HT-29 (cell line): Measurements from ENCODE around the gene MYL7. TPM values are rescaled to one million over a fixed set of nuclear protein-coding genes. Genes with fewer than 3 reads are reported as not detected.
"Not testable (repeated sequence)": the region's sequence is repeated elsewhere in the genome, so short reads cannot be mapped to it uniquely, and the experiment has no call there.

ENCODE experiments used
- DNase-seq: peaks from one replicate; pipeline ENCODE4 v3.0.0-alpha.2; 2015; ENCODE audit warnings: low spot score
- total RNA-seq: library from RNA; depleted of rRNA; stranded (reverse); fragments of >200 nt; shearing (Covaris generic); gene quantifications from 2 replicates; pipeline ENCODE4 v1.2.3, GENCODE V29; 2014

MYL7 gene
- total RNA-seq, 1 experiment from 2014 or later = not detected

- no peak for DNase-seq
Observed at GRCh38 chr7:44172352-44172751, 31.2 kb upstream of the MYL7 start.

GRCh38 chr7:44171901-44172300 is 30.8 kb upstream of the MYL7 start:
- DNase-seq = not testable (repeated sequence)

GRCh38 chr7:44167920-44168319 is 26.8 kb upstream of the MYL7 start:
- DNase-seq = no peak

- DNase-seq = no peak
Observed at GRCh38 chr7:44163591-44163990, 22.5 kb upstream of the MYL7 start.

GRCh38 chr7:44162785-44163395 is 21.8 kb upstream of the MYL7 start:
- no peak for DNase-seq

- DNase-seq = no peak
Observed at GRCh38 chr7:44162179-44162578, 21.0 kb upstream of the MYL7 start.

- no peak for DNase-seq
Observed at GRCh38 chr7:44161371-44161770, 20.2 kb upstream of the MYL7 start.

- no peak for DNase-seq
Observed at GRCh38 chr7:44159824-44160630, 18.9 kb upstream of the MYL7 start.

GRCh38 chr7:44158873-44159631 is 17.9 kb upstream of the MYL7 start:
- no peak for DNase-seq

- DNase-seq = no peak
Observed at GRCh38 chr7:44158096-44158872, 17.2 kb upstream of the MYL7 start.

GRCh38 chr7:44157116-44158080 is 16.3 kb upstream of the MYL7 start:
- DNase-seq = no peak

GRCh38 chr7:44156453-44157010 is 15.4 kb upstream of the MYL7 start:
- DNase-seq = no peak

GRCh38 chr7:44155191-44156185 is 14.4 kb upstream of the MYL7 start:
- DNase-seq = no peak

GRCh38 chr7:44154703-44155102 is 13.6 kb upstream of the MYL7 start:
- DNase-seq = no peak

GRCh38 chr7:44153948-44154335 is 12.8 kb upstream of the MYL7 start:
- no peak for DNase-seq

GRCh38 chr7:44152971-44153947 is 12.1 kb upstream of the MYL7 start:
- peak; percentile 5 for DNase-seq

- DNase-seq = no peak
Observed at GRCh38 chr7:44151956-44152355, 10.8 kb upstream of the MYL7 start.
